H9 (cell line): ENCODE results near the gene THSD4. TPM values are rescaled to one million over a fixed set of nuclear protein-coding genes. Genes with fewer than 3 reads are reported as not detected.

ENCODE experiments used
- DNase-seq: peaks from one replicate; pipeline ENCODE4 v3.0.0-alpha.2; 2017
- H2AFZ ChIP-seq: one replicate; pipeline ENCODE4 v1.6.1; 2013; ENCODE audit warnings: mild to moderate bottlenecking, low read length, control low read depth, moderate library complexity
- H2AK5ac ChIP-seq: 2 replicates; pipeline ENCODE4 v1.6.1; 2013; ENCODE audit warnings: low read length, control low read depth, mixed read lengths; ENCODE audit not compliant: insufficient read length
- H2BK120ac ChIP-seq: one replicate; pipeline ENCODE4 v1.6.1; 2013; ENCODE audit warnings: low read depth, mild to moderate bottlenecking, low read length, control low read depth, inconsistent platforms; ENCODE audit not compliant: poor library complexity, severe bottlenecking
- H2BK12ac ChIP-seq: 2 replicates; pipeline ENCODE4 v1.6.1; 2013; ENCODE audit warnings: low read length, control low read depth, mixed read lengths, low read depth; ENCODE audit not compliant: insufficient read length
- H2BK15ac ChIP-seq: 2 replicates; pipeline ENCODE4 v1.6.1; 2013; ENCODE audit warnings: low read depth, low read length, control low read depth
- H2BK20ac ChIP-seq: one replicate; pipeline ENCODE4 v1.6.1; 2013; ENCODE audit warnings: low read depth, mild to moderate bottlenecking, low read length, control low read depth, inconsistent platforms; ENCODE audit not compliant: poor library complexity, severe bottlenecking
- H2BK5ac ChIP-seq: 2 replicates; pipeline ENCODE4 v1.6.1; 2013; ENCODE audit warnings: low read length, control low read depth, mixed read lengths; ENCODE audit not compliant: insufficient read length
- H3K14ac ChIP-seq: 2 replicates; pipeline ENCODE4 v1.6.1; 2013; ENCODE audit warnings: low read length, control low read depth; ENCODE audit not compliant: insufficient read depth
- H3K18ac ChIP-seq: 2 replicates; pipeline ENCODE4 v1.6.1; 2013; ENCODE audit warnings: low read depth, mild to moderate bottlenecking, mixed read lengths, low read length, control low read depth; ENCODE audit not compliant: insufficient read length
- H3K23ac ChIP-seq: 2 replicates; pipeline ENCODE4 v1.6.1; 2013; ENCODE audit warnings: low read length, control low read depth, mixed read lengths, low read depth; ENCODE audit not compliant: insufficient read length
- H3K23me2 ChIP-seq: 2 replicates; pipeline ENCODE4 v1.6.1; 2013; ENCODE audit warnings: low read depth, mild to moderate bottlenecking, mixed read lengths, low read length, control low read depth; ENCODE audit not compliant: insufficient read length, poor library complexity, severe bottlenecking
- H3K27ac ChIP-seq: 2 replicates; pipeline ENCODE4 v1.5.1; 2013; ENCODE audit warnings: low read length, control low read depth, mixed read lengths, low read depth; ENCODE audit not compliant: insufficient read length
- H3K27me3 ChIP-seq: 2 replicates; pipeline ENCODE4 v1.6.1; 2013; ENCODE audit warnings: low read length, control low read depth, inconsistent platforms; ENCODE audit not compliant: insufficient read depth
- H3K4ac ChIP-seq: 2 replicates; pipeline ENCODE4 v1.6.1; 2013; ENCODE audit warnings: low read depth, mild to moderate bottlenecking, control low read depth, inconsistent platforms, low read length, moderate library complexity
- H3K4me1 ChIP-seq: 2 replicates; pipeline ENCODE4 v1.6.1; 2013; ENCODE audit warnings: low read length, control low read depth, inconsistent platforms; ENCODE audit not compliant: insufficient read depth
- H3K4me2 ChIP-seq: 2 replicates; pipeline ENCODE4 v1.6.1; 2013; ENCODE audit warnings: low read length, control low read depth, mixed read lengths; ENCODE audit not compliant: insufficient read length, insufficient read depth
- H3K56ac ChIP-seq: 2 replicates; pipeline ENCODE4 v1.6.1; 2013; ENCODE audit warnings: low read depth, mild to moderate bottlenecking, mixed read lengths, low read length, control low read depth; ENCODE audit not compliant: insufficient read length
- H3K79me1 ChIP-seq: 2 replicates; pipeline ENCODE4 v1.6.1; 2013; ENCODE audit warnings: low read depth, mild to moderate bottlenecking, moderate library complexity, low read length, control low read depth, inconsistent platforms; ENCODE audit not compliant: insufficient read depth, poor library complexity, severe bottlenecking
- H3K79me2 ChIP-seq: 2 replicates; pipeline ENCODE4 v1.6.1; 2013; ENCODE audit warnings: low read length, control low read depth, inconsistent platforms; ENCODE audit not compliant: insufficient read depth
- H3K9ac ChIP-seq: 2 replicates; pipeline ENCODE4 v1.6.1; 2013; ENCODE audit warnings: low read length, control low read depth, mixed read lengths; ENCODE audit not compliant: insufficient read length; ENCODE audit errors: extremely low read depth
- H3K9me3 ChIP-seq: one replicate; pipeline ENCODE4 v1.6.1; 2013; ENCODE audit warnings: low read depth, low read length, inconsistent platforms; ENCODE audit not compliant: control insufficient read depth
- H3T11ph ChIP-seq: one replicate; pipeline ENCODE4 v1.6.1; 2013; ENCODE audit warnings: mild to moderate bottlenecking, low read length, control low read depth, inconsistent platforms
- H4K20me1 ChIP-seq: one replicate; pipeline ENCODE4 v1.6.1; 2013; ENCODE audit not compliant: control insufficient read depth, insufficient read length, insufficient read depth
- H4K5ac ChIP-seq: 2 replicates; pipeline ENCODE4 v1.6.1; 2013; ENCODE audit warnings: low read depth, mild to moderate bottlenecking, mixed read lengths, low read length, control low read depth; ENCODE audit not compliant: insufficient read length
- H4K8ac ChIP-seq: replicated peaks from 2 replicates; pipeline ENCODE4 v1.6.1; 2013; ENCODE audit warnings: low read length, control low read depth, mixed read lengths, low read depth; ENCODE audit not compliant: insufficient read length
- H4K91ac ChIP-seq: 2 replicates; pipeline ENCODE4 v1.6.1; 2013; ENCODE audit warnings: low read depth, mild to moderate bottlenecking, moderate library complexity, mixed read lengths, low read length, control low read depth; ENCODE audit not compliant: insufficient read length
- H3K27ac Mint-ChIP-seq, 3 experiments: 2 replicates in 2 of 3; 3 replicates in 1 of 3; pipeline ENCODE4 v1.8.0; 2020 to 2021; ENCODE audit warnings: mixed read lengths in 3 of 3, mild to moderate bottlenecking in 1 of 3, moderate library complexity in 1 of 3
- H3K27me3 Mint-ChIP-seq: 2 replicates; pipeline ENCODE4 v1.8.0; 2021; ENCODE audit warnings: low read depth, mild to moderate bottlenecking, moderate library complexity, mixed read lengths
- H3K36me3 Mint-ChIP-seq, 3 experiments: 2 replicates in 2 of 3; 3 replicates in 1 of 3; pipeline ENCODE4 v1.8.0; 2020 to 2021; ENCODE audit warnings: low read depth in 3 of 3, mixed read lengths in 3 of 3; ENCODE audit not compliant: insufficient read depth in 1 of 3
- H3K4me1 Mint-ChIP-seq, 2 experiments: 2 replicates each; pipeline ENCODE4 v1.8.0; 2020; ENCODE audit warnings: mixed read lengths in 2 of 2
- H3K4me3 Mint-ChIP-seq, 2 experiments: 2 replicates in 1 of 2; 3 replicates in 1 of 2; pipeline ENCODE4 v1.8.0; 2020 to 2021; ENCODE audit warnings: mild to moderate bottlenecking in 2 of 2, mixed read lengths in 2 of 2, moderate library complexity in 1 of 2
- H3K9me3 Mint-ChIP-seq, 2 experiments: 2 replicates in 1 of 2; 3 replicates in 1 of 2; pipeline ENCODE4 v1.8.0; 2020; ENCODE audit warnings: mild to moderate bottlenecking in 2 of 2, mixed read lengths in 2 of 2, moderate library complexity in 1 of 2
- WGBS: extraction: QIAGEN DNeasy Blood & Tissue Kit; methylation state at CpG from one replicate; pipeline ENCODE4 v1.1.7; 2013; ENCODE audit warnings: missing lambda C conversion rate, low lambda C conversion rate, mixed read lengths; ENCODE audit not compliant: insufficient read length; ENCODE audit errors: extremely low coverage; 5-methylcytosine and 5-hydroxymethylcytosine counted together
- total RNA-seq: library from RNA; stranded (reverse); gene quantifications from 2 replicates; pipeline ENCODE4 v1.2.1, GENCODE V29; 2021
- TF ChIP-seq, protein P1 (sequence below): fragments of 200-600 bp; sonication (generic); conservative IDR thresholded peaks from 3 replicates; pipeline ENCODE4 v1.8.0; 2021; ENCODE audit warnings: antibody characterized with exemption, mild to moderate bottlenecking

Gene THSD4
- total RNA-seq, 1 experiment from 2014 or later, result 5.5 TPM

DNA sequence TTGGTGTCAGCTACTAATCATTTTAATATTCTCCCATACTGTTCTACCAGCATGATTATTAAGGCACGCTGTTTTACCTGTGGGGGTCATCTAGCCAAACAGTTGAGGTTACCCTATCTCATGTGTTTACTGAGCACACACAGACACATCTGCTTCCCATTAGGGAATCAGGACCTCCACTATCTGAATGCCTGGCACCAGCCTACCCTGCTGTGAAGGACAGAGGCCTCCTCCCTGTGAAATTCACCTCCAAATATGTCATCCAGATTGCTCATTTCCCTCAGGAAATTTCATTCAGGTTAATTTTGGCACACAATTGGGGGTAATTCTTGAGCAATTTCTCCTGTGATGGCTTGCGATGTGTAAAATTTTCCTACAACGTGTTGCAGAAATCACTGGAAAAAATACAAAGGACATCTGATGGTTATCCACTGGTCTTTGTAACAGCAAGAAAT, 539.5 kb downstream of the THSD4 start:
- Histone ChIP-seq H3K4ac (no peak overlapping the region), H3K9ac (no peak overlapping the region), H3K9me3 (no peaks in the 10 kb centered on the region), H4K91ac (no peak overlapping the region), H3K27ac (no peak overlapping the region), H4K20me1 (no peaks in the 10 kb centered on the region), H3K4me1 (no peaks in the 10 kb centered on the region), H3K23me2 (no peaks in the 10 kb centered on the region), H2BK12ac (no peak overlapping the region), H2AFZ (no peak overlapping the region), H3K79me2 (no peaks in the 10 kb centered on the region), H3K27me3 (no peaks in the 10 kb centered on the region), H3K23ac (no peak overlapping the region), H2BK15ac (no peak overlapping the region), H3K18ac (no peak overlapping the region), H2AK5ac (no peak overlapping the region), H2BK120ac (no peak overlapping the region), H4K8ac (no peak overlapping the region), H3K79me1 (no peaks in the 10 kb centered on the region), H3T11ph (no peak overlapping the region), H3K4me2 (no peak overlapping the region), H2BK5ac (no peak overlapping the region), H4K5ac (no peak overlapping the region), H2BK20ac (no peak overlapping the region), H3K14ac (no peak overlapping the region), H3K56ac (no peak overlapping the region)
- WGBS, result no CpG with 5 or more reads among the region's 3 CpGs
- no peaks in the 10 kb centered on the region for H3K36me3 Mint-ChIP-seq
- TF ChIP-seq, protein P1, sequence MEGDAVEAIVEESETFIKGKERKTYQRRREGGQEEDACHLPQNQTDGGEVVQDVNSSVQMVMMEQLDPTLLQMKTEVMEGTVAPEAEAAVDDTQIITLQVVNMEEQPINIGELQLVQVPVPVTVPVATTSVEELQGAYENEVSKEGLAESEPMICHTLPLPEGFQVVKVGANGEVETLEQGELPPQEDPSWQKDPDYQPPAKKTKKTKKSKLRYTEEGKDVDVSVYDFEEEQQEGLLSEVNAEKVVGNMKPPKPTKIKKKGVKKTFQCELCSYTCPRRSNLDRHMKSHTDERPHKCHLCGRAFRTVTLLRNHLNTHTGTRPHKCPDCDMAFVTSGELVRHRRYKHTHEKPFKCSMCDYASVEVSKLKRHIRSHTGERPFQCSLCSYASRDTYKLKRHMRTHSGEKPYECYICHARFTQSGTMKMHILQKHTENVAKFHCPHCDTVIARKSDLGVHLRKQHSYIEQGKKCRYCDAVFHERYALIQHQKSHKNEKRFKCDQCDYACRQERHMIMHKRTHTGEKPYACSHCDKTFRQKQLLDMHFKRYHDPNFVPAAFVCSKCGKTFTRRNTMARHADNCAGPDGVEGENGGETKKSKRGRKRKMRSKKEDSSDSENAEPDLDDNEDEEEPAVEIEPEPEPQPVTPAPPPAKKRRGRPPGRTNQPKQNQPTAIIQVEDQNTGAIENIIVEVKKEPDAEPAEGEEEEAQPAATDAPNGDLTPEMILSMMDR, result no peak
- peaks cover 11 to 14% of the 10 kb centered on the region in 2 experiments for H3K4me1 Mint-ChIP-seq
- DNase-seq, result no peak
- H3K9me3 Mint-ChIP-seq, result no peaks in the 10 kb centered on the region
- H3K4me3 Mint-ChIP-seq, result no peak overlapping the region
- no peaks in the 10 kb centered on the region for H3K27me3 Mint-ChIP-seq
- H3K27ac Mint-ChIP-seq, result no peak overlapping the region
